NCI-H2196 treated with DMSO at 0.1 percent for 48 hours (cell line): ENCODE data around the gene MFAP3.
"Not testable (repeated sequence)": the region's sequence is repeated elsewhere in the genome, so short reads cannot be mapped to it uniquely, and the experiment has no call there.

ENCODE experiments used
- DNase-seq: peaks from one replicate; lab custom pipeline; 2025; ENCODE audit not compliant: unreplicated experiment; lab: John Stamatoyannopoulos, UW

MFAP3 gene

GRCh38 chr5:154049636-154050035 lies 10.9 kb downstream of the MFAP3 start:
- no peak for DNase-seq

- DNase-seq: no peak
Measured at GRCh38 chr5:154053468-154053867, 14.7 kb downstream of the MFAP3 start.

- no peak for DNase-seq
Measured at GRCh38 chr5:154055201-154055600, 16.4 kb downstream of the MFAP3 start.

- DNase-seq: peak; percentile 19
Measured at GRCh38 chr5:154058055-154059038, 19.6 kb downstream of the MFAP3 start.

GRCh38 chr5:154059039-154059430 lies 20.3 kb downstream of the MFAP3 start:
- no peak for DNase-seq

GRCh38 chr5:154059583-154059982 lies 20.8 kb downstream of the MFAP3 start:
- DNase-seq: no peak

GRCh38 chr5:154060606-154061005 lies 21.8 kb downstream of the MFAP3 start:
- DNase-seq: no peak

- no peak for DNase-seq
Measured at GRCh38 chr5:154063372-154063771, 24.6 kb downstream of the MFAP3 start.

GRCh38 chr5:154065971-154066370 lies 27.2 kb downstream of the MFAP3 start:
- DNase-seq: no peak

- DNase-seq: not testable (repeated sequence)
Measured at GRCh38 chr5:154069854-154070253, 31.1 kb downstream of the MFAP3 start.

- no peak for DNase-seq
Measured at GRCh38 chr5:154071799-154072413, 33.1 kb downstream of the MFAP3 start.

- peak; percentile 60 for DNase-seq
Measured at GRCh38 chr5:154072414-154073171, 33.8 kb downstream of the MFAP3 start.

GRCh38 chr5:154076240-154076922 lies 37.6 kb downstream of the MFAP3 start:
- no peak for DNase-seq

- peak; percentile 28 for DNase-seq
Measured at GRCh38 chr5:154077696-154078095, 38.9 kb downstream of the MFAP3 start.

- no peak for DNase-seq
Measured at GRCh38 chr5:154078272-154078671, 39.5 kb downstream of the MFAP3 start.

GRCh38 chr5:154081246-154081645 lies 42.5 kb downstream of the MFAP3 start:
- DNase-seq: no peak

- DNase-seq: no peak
Measured at GRCh38 chr5:154084062-154084639, 45.4 kb downstream of the MFAP3 start.

GRCh38 chr5:154086146-154086545 lies 47.4 kb downstream of the MFAP3 start:
- DNase-seq: no peak

GRCh38 chr5:154086641-154087040 lies 47.9 kb downstream of the MFAP3 start:
- no peak for DNase-seq

GRCh38 chr5:154087260-154087659 lies 48.5 kb downstream of the MFAP3 start:
- no peak for DNase-seq

GRCh38 chr5:154088801-154089200 lies 50.0 kb downstream of the MFAP3 start:
- no peak for DNase-seq
